IMR-90 (cell line): ENCODE measurements around the gene SELP. TPM values are rescaled to one million over a fixed set of nuclear protein-coding genes. Genes with fewer than 3 reads are reported as not detected.

Experiments used
- ATAC-seq: fragments of 200-7000 bp; cut with Tn5 transposase; 2 replicates; pipeline ENCODE4 v1.9.1; 2020; ENCODE audit warnings: low read depth, mild to moderate bottlenecking, moderate library complexity
- BruUV-seq: library from RNA; stranded (reverse); fragments of 400-500 nt; replicated peaks from 2 replicates; lab custom pipeline; 2021; lab: Mats Ljungman, UMichigan
- CTCF ChIA-PET: fragments of 300-600 bp; formaldehyde crosslinking; extraction: SDS; loops from one replicate; lab custom pipeline; 2021; ENCODE audit warnings: antibody characterized with exemption; lab: Yijun Ruan, JAX
- POLR2A ChIA-PET: fragments of 300-600 bp; sonication (Branson Sonifier 250); formaldehyde crosslinking; loops from one replicate; lab custom pipeline; 2022; ENCODE audit warnings: antibody characterized with exemption; ENCODE audit not compliant: unreplicated experiment; lab: Charles Lee
- DNase-seq: peaks from one replicate; pipeline ENCODE4 v3.0.0; 2013
- H2AFZ ChIP-seq: replicated peaks from 2 replicates; pipeline ENCODE3; 2013; ENCODE audit warnings: low read length, mild to moderate bottlenecking; ENCODE audit not compliant: poor library complexity
- H2AK5ac ChIP-seq: 2 replicates; pipeline ENCODE4 v1.6.1; 2013; ENCODE audit warnings: low read depth, low read length, inconsistent platforms
- H2AK9ac ChIP-seq: replicated peaks from 2 replicates; pipeline ENCODE3; 2013; ENCODE audit warnings: mild to moderate bottlenecking, low read depth, low read length, moderate library complexity; ENCODE audit not compliant: poor library complexity
- H2BK120ac ChIP-seq: 2 replicates; pipeline ENCODE4 v1.6.1; 2013; ENCODE audit warnings: low read depth, low read length, inconsistent platforms
- H2BK15ac ChIP-seq: 3 replicates; pipeline ENCODE4 v1.6.1; 2013; ENCODE audit warnings: low read depth, low read length, inconsistent platforms
- H2BK20ac ChIP-seq: 2 replicates; pipeline ENCODE4 v1.6.1; 2013; ENCODE audit warnings: low read depth, mild to moderate bottlenecking, inconsistent platforms, low read length, moderate library complexity
- H2BK5ac ChIP-seq: 2 replicates; pipeline ENCODE4 v1.6.1; 2013; ENCODE audit warnings: mild to moderate bottlenecking, low read depth, low read length, inconsistent platforms; ENCODE audit not compliant: poor library complexity, severe bottlenecking
- H3K14ac ChIP-seq: replicated peaks from 2 replicates; pipeline ENCODE4 v1.6.1; 2013; ENCODE audit warnings: low read depth, low read length, inconsistent platforms
- H3K18ac ChIP-seq: 2 replicates; pipeline ENCODE4 v1.6.1; 2013; ENCODE audit warnings: low read depth, low read length, control low read depth
- H3K23ac ChIP-seq: 2 replicates; pipeline ENCODE4 v1.6.1; 2013; ENCODE audit warnings: low read depth, low read length, inconsistent platforms
- H3K27ac ChIP-seq: 2 replicates; pipeline ENCODE4 v1.5.1; 2013; ENCODE audit warnings: mild to moderate bottlenecking, control low read depth, low read length; ENCODE audit not compliant: insufficient read depth
- H3K27me3 ChIP-seq: 2 replicates; pipeline ENCODE4 v1.6.1; 2013; ENCODE audit warnings: low read length; ENCODE audit not compliant: control insufficient read depth, insufficient read depth
- H3K36me3 ChIP-seq: 2 replicates; pipeline ENCODE4 v1.6.1; 2013; ENCODE audit warnings: low read length, mixed read lengths; ENCODE audit not compliant: control insufficient read depth, insufficient read depth
- H3K4ac ChIP-seq: 2 replicates; pipeline ENCODE4 v1.6.1; 2013; ENCODE audit warnings: low read depth, low read length, inconsistent platforms
- H3K4me1 ChIP-seq: 2 replicates; pipeline ENCODE4 v1.6.1; 2013; ENCODE audit warnings: low read length, mixed read lengths; ENCODE audit not compliant: control insufficient read depth, insufficient read depth
- H3K4me2 ChIP-seq: 2 replicates; pipeline ENCODE4 v1.6.1; 2013; ENCODE audit warnings: low read depth, mild to moderate bottlenecking, control low read depth, low read length, moderate library complexity
- H3K4me3 ChIP-seq: 2 replicates; pipeline ENCODE4 v1.5.1; 2013; ENCODE audit warnings: low read depth, mild to moderate bottlenecking, control low read depth, low read length, moderate library complexity; ENCODE audit not compliant: insufficient read depth
- H3K56ac ChIP-seq: 2 replicates; pipeline ENCODE4 v1.6.1; 2013; ENCODE audit warnings: low read length, inconsistent platforms; ENCODE audit not compliant: insufficient read depth; ENCODE audit errors: extremely low read depth
- H3K79me1 ChIP-seq, 2 experiments: 2 replicates each; pipeline ENCODE4 v1.6.1; 2013; ENCODE audit warnings: low read length in 2 of 2, inconsistent platforms in 1 of 2, low read depth in 1 of 2
- H3K9ac ChIP-seq: 2 replicates; pipeline ENCODE4 v1.6.1; 2013; ENCODE audit warnings: low read depth, low read length, control low read depth
- H3K9me1 ChIP-seq: 2 replicates; pipeline ENCODE4 v1.6.1; 2013; ENCODE audit warnings: low read length, inconsistent platforms; ENCODE audit not compliant: insufficient read depth
- H3K9me3 ChIP-seq: 2 replicates; pipeline ENCODE4 v1.6.1; 2013; ENCODE audit warnings: low read length; ENCODE audit not compliant: control insufficient read depth, insufficient read depth
- H4K20me1 ChIP-seq: 2 replicates; pipeline ENCODE4 v1.6.1; 2013; ENCODE audit warnings: low read length, inconsistent platforms; ENCODE audit not compliant: insufficient read depth
- H4K5ac ChIP-seq: 2 replicates; pipeline ENCODE4 v1.6.1; 2013; ENCODE audit warnings: mild to moderate bottlenecking, low read depth, low read length, control low read depth
- H4K8ac ChIP-seq, 2 experiments: 2 replicates each; pipeline ENCODE4 v1.6.1; 2013; ENCODE audit warnings: low read depth in 2 of 2, low read length in 2 of 2, control low read depth in 1 of 2, inconsistent platforms in 1 of 2
- H4K91ac ChIP-seq: 2 replicates; pipeline ENCODE4 v1.6.1; 2013; ENCODE audit warnings: low read depth, low read length, inconsistent platforms; ENCODE audit not compliant: insufficient read depth
- BHLHE40 ChIP-seq: fragments of 150-350 bp; IDR thresholded peaks from 2 replicates; pipeline ENCODE4 v1.6.1; 2016; ENCODE audit warnings: mild to moderate bottlenecking, low read depth, low read length
- CEBPB ChIP-seq: IDR thresholded peaks from 2 replicates; pipeline ENCODE4 v1.6.1; 2012; ENCODE audit warnings: low read depth, low read length, improper control_type of control experiment
- WGBS, 2 experiments: methylation state at CpG; one replicate each; pipeline versions ENCODE4 v1.1.5 to v1.1.7; 2013; ENCODE audit warnings: missing lambda C conversion rate in 2 of 2; ENCODE audit not compliant: insufficient read length in 1 of 2; ENCODE audit errors: extremely low coverage in 2 of 2; 5-methylcytosine and 5-hydroxymethylcytosine counted together
- dilution Hi-C: fragments of 300-500 bp; cut with HindIII; formaldehyde crosslinking; loops from one replicate; pipeline ENCODE4 v1.14.3; 2018; ENCODE audit warnings: low sequenced_read_pairs; ENCODE audit not compliant: unreplicated experiment
- in situ Hi-C: fragments of 300-500 bp; cut with MboI; formaldehyde crosslinking; loops from 3 replicates; pipeline ENCODE4 v1.14.3; 2019; ENCODE audit warnings: low sequenced_read_pairs, inconsistent platforms, mixed read lengths
- intact Hi-C: fragments of 100-400 bp; cut with micrococcal nuclease; formaldehyde crosslinking; loops from 2 replicates; pipeline ENCODE4 v1.10.0; 2022
- polyA plus RNA-seq, 3 experiments: library from polyadenylated mRNA; depleted of rRNA; stranded (reverse); fragments of >200 nt; gene quantifications; 2 replicates each; pipeline ENCODE4 v1.2.3, GENCODE V29; 2012; ENCODE audit warnings: low replicate concordance in 1 of 3
- total RNA-seq: library from RNA; depleted of rRNA; stranded (reverse); fragments of >200 nt; gene quantifications from 2 replicates; pipeline ENCODE4 v1.2.3, GENCODE V29; 2012

The SELP gene
- total and polyA plus RNA-seq, 2 of the 4 experiments (the other 2 are of a cell fraction), result not detected

GRCh38 chr1:169577981-169578738 is 51.8 kb downstream of the SELP start:
- intact Hi-C loops, result no loop called here
- H2AK5ac ChIP-seq, result no peak overlapping the region

More at GRCh38 chr1:169577981-169578738, 51.8 kb downstream of the SELP start:
- Histone ChIP-seq H2BK5ac (no peak overlapping the region), H3K9ac (no peak overlapping the region), H3K4me3 (no peak overlapping the region), H3K56ac (no peak overlapping the region), H3K4ac (no peak overlapping the region), H3K27me3 (peaks cover 2% of the 10 kb centered on the region; the same call in 1 of the 2 replicates), H3K4me1 (no peaks in the 10 kb centered on the region), H3K9me1 (no peaks in the 10 kb centered on the region), H2BK20ac (no peak overlapping the region), H3K14ac (no peak overlapping the region), H3K23ac (no peak overlapping the region), H4K5ac (no peak overlapping the region), H3K18ac (no peak overlapping the region), H2BK120ac (no peak overlapping the region), H2BK15ac (no peak overlapping the region), H2AFZ (no peak overlapping the region), H3K27ac (no peak overlapping the region), H4K20me1 (no peaks in the 10 kb centered on the region), H3K9me3 (no peaks in the 10 kb centered on the region), H4K91ac (no peak overlapping the region), H4K8ac (no peak overlapping the region), H3K36me3 (no peaks in the 10 kb centered on the region), H3K79me1 (no peaks in the 10 kb centered on the region), H3K4me2 (no peak overlapping the region), H2AK9ac (no peak overlapping the region)
- CTCF ChIA-PET, result interaction anchor here (0.5 to 1.5 kb wide), 2 partner anchors 10 to 40 kb away, joined by 3 read pairs; no protein-coding TSS in a partner anchor
- POLR2A ChIA-PET, result no interaction called here
- no TSS peak for BruUV-seq
- DNase-seq (no peak), ATAC-seq (no peak)
- in situ Hi-C loops (no loop called here), dilution Hi-C loops (no loop called here)
- TF ChIP-seq CEBPB, result no peak
- no peak for TF ChIP-seq BHLHE40
- WGBS, 2 experiments, result 100% methylated on average over 1 of the region's 5 CpGs; no CpG with 5 or more reads in 1 of the 2 experiments
